ENCODE data around the gene SETD7.

GRCh38 chr4:139506774-139507173 lies 49.2 kb downstream of the SETD7 start:
- TF ChIP-seq EZH2 (IDR thresholded peaks at IDR 0.05): no peak
- no peak for TF ChIP-seq FOXP2 (optimal IDR thresholded peaks at IDR 0.05; ENCODE audit: control extremely low read depth, extremely low read length, insufficient read depth)
